Measurements from ENCODE around the gene DHRS11. TPM values are rescaled to one million over a fixed set of nuclear protein-coding genes. Genes with fewer than 3 reads are reported as not detected.

Gene DHRS11
- total RNA-seq, 2 donors from 2014 or later, result 147 to 191 TPM

- Histone ChIP-seq H3K4me1 (peaks cover 6% of the 10 kb centered on the region), H3K27me3 (no peaks in the 10 kb centered on the region), H3K4me3 (no peak overlapping the region), H3K27ac (no peak overlapping the region), H3K9ac (ENCODE audit: low read depth in 2 of 2, low read length in 2 of 2) (no peak overlapping the region), H3K36me3 (no peaks in the 10 kb centered on the region), H3K9me3 (no peaks in the 10 kb centered on the region)
- TF ChIP-seq CTCF (IDR thresholded peaks at IDR 0.05), result no peak
- DNase-seq, result no peak
- intact Hi-C loops (cut with DNase I), result no loop called here
Measured at GRCh38 chr17:36612323-36612722, 20.6 kb downstream of the DHRS11 start.

GRCh38 chr17:36613155-36613554, 21.5 kb downstream of the DHRS11 start:
- no peak overlapping the region for H3K9ac ChIP-seq (ENCODE audit: low read depth in 2 of 2, low read length in 2 of 2)
- H3K36me3 ChIP-seq, result no peaks in the 10 kb centered on the region
- H3K9me3 ChIP-seq, result no peaks in the 10 kb centered on the region
- H3K27me3 ChIP-seq, result no peaks in the 10 kb centered on the region
- intact Hi-C loops (cut with DNase I), result no loop called here
- H3K27ac ChIP-seq, result no peak overlapping the region
- no peak overlapping the region for H3K4me3 ChIP-seq
- DNase-seq, result no peak
- no peak for TF ChIP-seq CTCF (IDR thresholded peaks at IDR 0.05)
- H3K4me1 ChIP-seq, result peaks cover 6% of the 10 kb centered on the region

- Histone ChIP-seq H3K27me3 (no peaks in the 10 kb centered on the region), H3K9ac (ENCODE audit: low read depth in 2 of 2, low read length in 2 of 2) (no peak overlapping the region), H3K4me3 (no peak overlapping the region), H3K36me3 (no peaks in the 10 kb centered on the region), H3K9me3 (no peaks in the 10 kb centered on the region), H3K4me1 (peaks cover under 1% of the 10 kb centered on the region), H3K27ac (no peak overlapping the region)
- no peak for TF ChIP-seq CTCF (IDR thresholded peaks at IDR 0.05)
- intact Hi-C loops (cut with DNase I), result no loop called here
- no peak for DNase-seq
Measured at GRCh38 chr17:36614081-36614480, 22.4 kb downstream of the DHRS11 start.

- no peaks in the 10 kb centered on the region for H3K4me1 ChIP-seq
- no peak overlapping the region for H3K4me3 ChIP-seq
- H3K27ac ChIP-seq, result no peak overlapping the region
- H3K27me3 ChIP-seq, result no peaks in the 10 kb centered on the region
- H3K9ac ChIP-seq (ENCODE audit: low read depth in 2 of 2, low read length in 2 of 2), result no peak overlapping the region
- intact Hi-C loops (cut with DNase I), result no loop called here
- H3K9me3 ChIP-seq, result no peaks in the 10 kb centered on the region
- no peaks in the 10 kb centered on the region for H3K36me3 ChIP-seq
- no peak for TF ChIP-seq CTCF (IDR thresholded peaks at IDR 0.05)
- no peak for DNase-seq
Measured at GRCh38 chr17:36614933-36615332, 23.3 kb downstream of the DHRS11 start.

- Histone ChIP-seq H3K36me3 (no peaks in the 10 kb centered on the region), H3K4me1 (no peaks in the 10 kb centered on the region), H3K4me3 (no peak overlapping the region), H3K9me3 (no peaks in the 10 kb centered on the region), H3K9ac (ENCODE audit: low read depth in 2 of 2, low read length in 2 of 2) (no peak overlapping the region), H3K27ac (no peak overlapping the region), H3K27me3 (no peaks in the 10 kb centered on the region)
- intact Hi-C loops (cut with DNase I), result no loop called here
- no peak for DNase-seq
- TF ChIP-seq CTCF (IDR thresholded peaks at IDR 0.05), result no peak
Measured at GRCh38 chr17:36616061-36617029, 24.7 kb downstream of the DHRS11 start.
